PC-9 (cell line): ENCODE measurements around the gene TRABD2B.

ENCODE experiments used
- CTCF ChIP-seq: fragments of 200-600 bp; sonication (generic); conservative IDR thresholded peaks from 2 replicates; pipeline ENCODE4 v1.6.1; 2017; ENCODE audit warnings: mixed run types, antibody characterized with exemption, mild to moderate bottlenecking, moderate library complexity
- EZH2 ChIP-seq: fragments of 200-600 bp; sonication (generic); IDR thresholded peaks from 2 replicates; pipeline ENCODE4 v1.8.0; 2017; ENCODE audit warnings: antibody characterized with exemption, low read depth

GRCh38 chr1:47984175-47984789 is 12.9 kb downstream of the TRABD2B start:
- TF ChIP-seq CTCF (no peak), EZH2 (no peak)
